ENCODE results near the gene HAPLN2.

The HAPLN2 gene

DNA sequence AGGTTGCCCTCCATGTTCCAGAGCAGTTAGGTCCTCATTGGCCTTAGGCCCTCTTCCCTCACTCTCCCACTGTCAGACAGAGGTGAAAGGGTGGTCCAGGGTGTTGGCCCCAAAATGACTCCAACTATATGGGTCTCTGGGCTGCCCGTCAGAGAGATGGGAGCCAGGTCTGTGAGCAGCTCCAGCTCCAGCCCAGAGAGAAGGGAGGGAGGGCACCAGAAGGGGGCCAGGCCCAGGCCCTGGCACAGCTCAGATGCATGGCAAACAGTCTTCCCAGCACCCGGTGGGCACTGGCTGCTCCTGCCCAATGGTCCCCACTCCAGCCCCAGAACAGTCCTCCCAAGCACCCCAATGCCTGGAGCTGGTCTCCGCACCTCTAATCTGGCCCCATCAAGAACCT lies 24.9 kb downstream of the HAPLN2 start:
- Histone ChIP-seq H3K36me3 (ENCODE audit: control insufficient read depth in 1 of 2, insufficient read depth in 2 of 2, low read length in 2 of 2) (no peaks in the 10 kb centered on the region), H3K4me2 (ENCODE audit: low read length) (no peak overlapping the region), H3K4me3 (ENCODE audit: low read depth, low read length) (no peak overlapping the region), H2BK5ac (ENCODE audit: low read depth, low read length, poor library complexity) (no peak overlapping the region), H2BK12ac (ENCODE audit: low read length) (no peak overlapping the region), H4K8ac (ENCODE audit: low read depth, low read length) (no peak overlapping the region), H3K79me2 (ENCODE audit: control insufficient read depth, insufficient read depth, low read length, poor library complexity) (no peaks in the 10 kb centered on the region), H2AFZ (ENCODE audit: insufficient read depth, low read length, poor library complexity) (no peak overlapping the region), H3K79me1 (ENCODE audit: low read length) (no peaks in the 10 kb centered on the region), H3K23ac (ENCODE audit: low read length) (no peak overlapping the region), H2BK120ac (ENCODE audit: insufficient read depth, low read length, poor library complexity) (no peak overlapping the region), H3K14ac (ENCODE audit: low read length) (no peak overlapping the region), H3K9me3 (ENCODE audit: insufficient read depth, low read depth, low read length) (peaks cover 15% of the 10 kb centered on the region), H3K4me1 (ENCODE audit: control insufficient read depth in 1 of 2, insufficient read depth in 2 of 2, low read length in 2 of 2) (peaks cover 12 to 15% of the 10 kb centered on the region in 2 experiments), H4K91ac (ENCODE audit: low read depth, low read length) (no peak overlapping the region), H3K27ac (ENCODE audit: low read depth, low read length) (no peak overlapping the region), H4K12ac (ENCODE audit: low read depth, low read length) (no peak overlapping the region), H2AK5ac (ENCODE audit: low read length) (no peak overlapping the region), H3K4ac (ENCODE audit: low read depth, low read length) (no peak overlapping the region), H3K27me3 (ENCODE audit: insufficient read depth, low read length) (peaks cover 60% of the 10 kb centered on the region), H3K9ac (ENCODE audit: low read length) (no peak overlapping the region), H3K18ac (ENCODE audit: low read length) (no peak overlapping the region)
- DNase-seq: no peak
- WGBS (ENCODE audit: extremely low coverage, insufficient coverage, insufficient read length): no CpG with 5 or more reads among the region's 3 CpGs

DNA sequence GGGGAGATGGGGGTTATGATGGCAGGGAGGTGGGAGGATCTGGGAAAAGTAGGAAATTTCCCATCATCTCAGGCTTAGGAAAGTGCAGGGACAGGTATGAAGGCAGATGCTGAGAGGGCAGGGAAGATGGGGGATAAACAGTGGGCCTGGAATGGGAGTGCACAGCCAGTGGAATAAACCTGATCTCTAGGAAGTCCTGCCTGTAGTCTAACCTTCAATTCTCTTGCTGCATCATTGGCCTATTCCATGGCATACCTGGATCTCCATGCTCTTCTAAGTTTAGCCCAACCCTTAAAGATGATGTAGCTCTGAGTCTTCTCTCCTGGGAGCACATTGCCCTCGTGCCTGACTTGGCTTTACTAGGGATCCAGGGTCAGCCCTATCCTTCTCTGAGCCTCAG lies 25.4 kb downstream of the HAPLN2 start:
- Histone ChIP-seq H3K27ac (ENCODE audit: low read depth, low read length) (no peak overlapping the region), H4K91ac (ENCODE audit: low read depth, low read length) (no peak overlapping the region), H2BK12ac (ENCODE audit: low read length) (no peak overlapping the region), H3K79me1 (ENCODE audit: low read length) (no peaks in the 10 kb centered on the region), H3K4me1 (ENCODE audit: control insufficient read depth in 1 of 2, insufficient read depth in 2 of 2, low read length in 2 of 2) (peaks cover 8 to 11% of the 10 kb centered on the region in 2 experiments), H4K12ac (ENCODE audit: low read depth, low read length) (no peak overlapping the region), H4K8ac (ENCODE audit: low read depth, low read length) (no peak overlapping the region), H2BK5ac (ENCODE audit: low read depth, low read length, poor library complexity) (no peak overlapping the region), H3K4me2 (ENCODE audit: low read length) (no peak overlapping the region), H3K4me3 (ENCODE audit: low read depth, low read length) (no peak overlapping the region), H3K36me3 (ENCODE audit: control insufficient read depth in 1 of 2, insufficient read depth in 2 of 2, low read length in 2 of 2) (no peaks in the 10 kb centered on the region), H3K18ac (ENCODE audit: low read length) (no peak overlapping the region), H3K14ac (ENCODE audit: low read length) (no peak overlapping the region), H2BK120ac (ENCODE audit: insufficient read depth, low read length, poor library complexity) (no peak overlapping the region), H3K9ac (ENCODE audit: low read length) (no peak overlapping the region), H2AK5ac (ENCODE audit: low read length) (no peak overlapping the region), H3K23ac (ENCODE audit: low read length) (no peak overlapping the region), H3K27me3 (ENCODE audit: insufficient read depth, low read length) (peaks cover 61% of the 10 kb centered on the region), H3K4ac (ENCODE audit: low read depth, low read length) (no peak overlapping the region), H2AFZ (ENCODE audit: insufficient read depth, low read length, poor library complexity) (no peak overlapping the region), H3K79me2 (ENCODE audit: control insufficient read depth, insufficient read depth, low read length, poor library complexity) (no peaks in the 10 kb centered on the region), H3K9me3 (ENCODE audit: insufficient read depth, low read depth, low read length) (peaks cover 15% of the 10 kb centered on the region)
- DNase-seq: no peak
- whole genome bisulfite sequencing (ENCODE audit: extremely low coverage, insufficient coverage, insufficient read length): no CpG with 5 or more reads among the region's 1 CpG

DNA sequence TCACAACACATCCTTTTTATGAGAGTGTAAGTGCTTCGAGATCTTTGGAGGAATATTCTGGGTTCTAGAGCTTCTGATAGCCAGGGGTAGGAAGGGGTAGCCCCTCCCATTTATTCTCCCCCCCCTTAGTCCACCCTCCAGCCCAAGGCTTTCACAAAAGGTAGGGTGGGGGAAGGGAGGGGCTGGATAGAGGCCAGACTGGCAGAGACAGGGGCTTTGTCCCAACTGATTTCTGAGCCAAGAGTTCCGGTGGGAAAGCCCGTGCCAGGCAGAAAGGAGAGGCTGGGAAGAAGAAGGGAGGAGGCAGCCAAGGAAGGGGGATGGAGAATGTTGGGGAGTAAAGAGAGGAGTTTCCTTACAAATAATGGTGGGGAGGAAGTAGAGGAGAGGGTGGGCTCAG lies 25.8 kb downstream of the HAPLN2 start:
- no CpG with 5 or more reads among the region's 3 CpGs for WGBS (ENCODE audit: extremely low coverage, insufficient coverage, insufficient read length)
- H2BK5ac ChIP-seq (ENCODE audit: low read depth, low read length, poor library complexity): no peak overlapping the region

DNA sequence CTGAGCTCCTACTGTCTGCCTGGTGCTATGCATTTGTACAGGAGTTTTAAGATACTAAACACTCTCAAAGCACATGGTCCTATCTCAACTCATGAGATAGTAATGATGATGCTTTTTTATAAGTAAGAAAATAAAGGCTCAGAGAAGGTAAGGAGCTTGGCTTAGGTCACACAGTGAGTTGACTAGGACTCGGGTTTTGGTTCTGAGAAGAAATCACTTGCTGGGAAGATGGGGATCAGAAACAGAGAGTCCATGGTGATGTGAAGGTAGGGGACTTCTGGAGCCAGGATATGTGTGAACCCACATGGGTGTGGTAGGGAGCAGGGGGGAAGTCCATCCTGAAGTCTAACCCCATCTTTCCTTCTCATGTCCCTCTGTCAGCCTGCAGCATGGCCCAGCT lies 26.5 kb downstream of the HAPLN2 start:
- peaks cover 15% of the 10 kb centered on the region for H3K9me3 ChIP-seq (ENCODE audit: insufficient read depth, low read depth, low read length)
- no CpG with 5 or more reads among the region's 1 CpG for WGBS (ENCODE audit: extremely low coverage, insufficient coverage, insufficient read length)
- H3K79me1 ChIP-seq (ENCODE audit: low read length): no peaks in the 10 kb centered on the region

More for the DNA sequence above, 25.8 kb downstream of the HAPLN2 start:
- Histone ChIP-seq H3K27ac (ENCODE audit: low read depth, low read length) (no peak overlapping the region), H3K4ac (ENCODE audit: low read depth, low read length) (no peak overlapping the region), H3K79me2 (ENCODE audit: control insufficient read depth, insufficient read depth, low read length, poor library complexity) (no peaks in the 10 kb centered on the region), H4K91ac (ENCODE audit: low read depth, low read length) (no peak overlapping the region), H3K9me3 (ENCODE audit: insufficient read depth, low read depth, low read length) (peaks cover 15% of the 10 kb centered on the region), H3K79me1 (ENCODE audit: low read length) (no peaks in the 10 kb centered on the region), H3K4me1 (ENCODE audit: control insufficient read depth in 1 of 2, insufficient read depth in 2 of 2, low read length in 2 of 2) (peaks cover 5 to 7% of the 10 kb centered on the region in 2 experiments), H4K12ac (ENCODE audit: low read depth, low read length) (no peak overlapping the region), H3K14ac (ENCODE audit: low read length) (no peak overlapping the region), H2BK12ac (ENCODE audit: low read length) (no peak overlapping the region), H3K18ac (ENCODE audit: low read length) (no peak overlapping the region), H2AK5ac (ENCODE audit: low read length) (no peak overlapping the region), H4K8ac (ENCODE audit: low read depth, low read length) (no peak overlapping the region), H3K23ac (ENCODE audit: low read length) (no peak overlapping the region), H3K4me3 (ENCODE audit: low read depth, low read length) (no peak overlapping the region), H3K9ac (ENCODE audit: low read length) (no peak overlapping the region), H2AFZ (ENCODE audit: insufficient read depth, low read length, poor library complexity) (no peak overlapping the region), H2BK120ac (ENCODE audit: insufficient read depth, low read length, poor library complexity) (no peak overlapping the region), H3K27me3 (ENCODE audit: insufficient read depth, low read length) (peaks cover 62% of the 10 kb centered on the region), H3K36me3 (ENCODE audit: control insufficient read depth in 1 of 2, insufficient read depth in 2 of 2, low read length in 2 of 2) (no peaks in the 10 kb centered on the region), H3K4me2 (ENCODE audit: low read length) (no peak overlapping the region)
- DNase-seq: no peak

More for the DNA sequence above, 26.5 kb downstream of the HAPLN2 start:
- Histone ChIP-seq H2BK120ac (ENCODE audit: insufficient read depth, low read length, poor library complexity) (no peak overlapping the region), H3K14ac (ENCODE audit: low read length) (no peak overlapping the region), H2BK5ac (ENCODE audit: low read depth, low read length, poor library complexity) (no peak overlapping the region), H2AFZ (ENCODE audit: insufficient read depth, low read length, poor library complexity) (no peak overlapping the region), H4K8ac (ENCODE audit: low read depth, low read length) (no peak overlapping the region), H3K9ac (ENCODE audit: low read length) (no peak overlapping the region), H4K91ac (ENCODE audit: low read depth, low read length) (no peak overlapping the region), H3K79me2 (ENCODE audit: control insufficient read depth, insufficient read depth, low read length, poor library complexity) (no peaks in the 10 kb centered on the region), H3K4ac (ENCODE audit: low read depth, low read length) (no peak overlapping the region), H3K4me2 (ENCODE audit: low read length) (no peak overlapping the region), H3K4me1 (ENCODE audit: control insufficient read depth in 1 of 2, insufficient read depth in 2 of 2, low read length in 2 of 2) (peaks cover 5 to 7% of the 10 kb centered on the region in 2 experiments), H2BK12ac (ENCODE audit: low read length) (no peak overlapping the region), H3K23ac (ENCODE audit: low read length) (no peak overlapping the region), H3K27me3 (ENCODE audit: insufficient read depth, low read length) (peaks cover 61% of the 10 kb centered on the region), H3K4me3 (ENCODE audit: low read depth, low read length) (no peak overlapping the region), H4K12ac (ENCODE audit: low read depth, low read length) (no peak overlapping the region), H3K18ac (ENCODE audit: low read length) (no peak overlapping the region), H2AK5ac (ENCODE audit: low read length) (no peak overlapping the region), H3K36me3 (ENCODE audit: control insufficient read depth in 1 of 2, insufficient read depth in 2 of 2, low read length in 2 of 2) (no peaks in the 10 kb centered on the region), H3K27ac (ENCODE audit: low read depth, low read length) (no peak overlapping the region)
- no peak for DNase-seq
